ENCODE data around the gene IFNA16. TPM values are rescaled to one million over a fixed set of nuclear protein-coding genes. Genes with fewer than 3 reads are reported as not detected.

Gene IFNA16
- total RNA-seq = not detected in 2 replicates

GRCh38 chr9:21217211-21217610 is at the start of gene IFNA16:
Gene IFNA16, minus strand, starts transcription at chr9:21217311. Its CDS starts 6 bp downstream, at chr9:21217305.

GRCh38 chr9:21239911-21240310 is 22.8 kb upstream of the IFNA16 start, which contains the start of gene IFNA14:
Gene IFNA14, minus strand, starts transcription at chr9:21240005. Its CDS starts 70 bp downstream, at chr9:21239935.

GRCh38 chr9:21228122-21228521 is 11.0 kb upstream of the IFNA16 start, which contains the start of gene IFNA17:
Gene IFNA17, minus strand, starts transcription at chr9:21228222. Its CDS starts 49 bp downstream, at chr9:21228173.

GRCh38 chr9:21207043-21207442 is 10.1 kb downstream of the IFNA16 start, which contains the start of gene IFNA10:
Gene IFNA10, minus strand, starts transcription at chr9:21207143. Its CDS starts 46 bp downstream, at chr9:21207097.

GRCh38 chr9:21202105-21202504 is 15.0 kb downstream of the IFNA16 start, which contains the start of gene IFNA7:
Gene IFNA7, minus strand, starts transcription at chr9:21202205. Its CDS starts 40 bp downstream, at chr9:21202165.

GRCh38 chr9:21187487-21187886 is 29.6 kb downstream of the IFNA16 start, which contains the start of gene IFNA4:
Gene IFNA4, minus strand, starts transcription at chr9:21187587. Its CDS starts 56 bp downstream, at chr9:21187531.

GRCh38 chr9:21166560-21166959 is 50.6 kb downstream of the IFNA16 start, which contains the start of gene IFNA21:
Gene IFNA21, minus strand, starts transcription at chr9:21166660. Its CDS starts 48 bp downstream, at chr9:21166612.

Other genes starting within 250 kb of the IFNA16 start
- 2.0 and 5.0 TPM in 2 replicates for gene HACD4, start 185.7 kb downstream of the IFNA16 start, total RNA-seq
- gene IFNB1, start 139.4 kb downstream of the IFNA16 start, total RNA-seq = not detected in 2 replicates
- gene IFNW1, start 75.5 kb downstream of the IFNA16 start, total RNA-seq = not detected in 2 replicates
- gene IFNA21, start 50.7 kb downstream of the IFNA16 start, total RNA-seq = not detected in 2 replicates
- gene IFNA4, start 29.7 kb downstream of the IFNA16 start, total RNA-seq = not detected in 2 replicates
- not detected in 2 replicates for gene IFNA7, start 15.1 kb downstream of the IFNA16 start, total RNA-seq
- gene IFNA10, start 10.2 kb downstream of the IFNA16 start, total RNA-seq = not detected in 2 replicates
- not detected in 2 replicates for gene IFNA17, start 10.9 kb upstream of the IFNA16 start, total RNA-seq
- not detected in 2 replicates for gene IFNA14, start 22.7 kb upstream of the IFNA16 start, total RNA-seq
- gene IFNA5, start 88.0 kb upstream of the IFNA16 start, total RNA-seq = not detected in 2 replicates
- 37.7 and 49.3 TPM in 2 replicates for gene KLHL9, start 118.1 kb upstream of the IFNA16 start, total RNA-seq
- gene IFNA6, start 133.6 kb upstream of the IFNA16 start, total RNA-seq = not detected in 2 replicates
- not detected in 2 replicates for gene IFNA13, start 150.7 kb upstream of the IFNA16 start, total RNA-seq
- not detected in 2 replicates for gene IFNA2, start 168.1 kb upstream of the IFNA16 start, total RNA-seq
- not detected in 2 replicates for gene IFNA8, start 191.8 kb upstream of the IFNA16 start, total RNA-seq
- not detected in 2 replicates for gene IFNA1, start 223.1 kb upstream of the IFNA16 start, total RNA-seq